GM06990 (cell line): Measurements from ENCODE around the gene PM20D2.

Experiments
- DNase-seq: peaks from one replicate; pipeline ENCODE4 v3.0.0-alpha.2; 2011; ENCODE audit not compliant: insufficient read length; ENCODE audit errors: extremely low read depth
- H3K27me3 ChIP-seq: replicated peaks from 2 replicates; pipeline ENCODE4 v1.6.0; 2011; ENCODE audit warnings: low read length; ENCODE audit not compliant: control insufficient read depth, insufficient read depth
- H3K36me3 ChIP-seq: 2 replicates; pipeline ENCODE4 v1.5.1; 2011; ENCODE audit warnings: low read length; ENCODE audit not compliant: control insufficient read depth, insufficient read depth
- H3K4me3 ChIP-seq: replicated peaks from 2 replicates; pipeline ENCODE4 v1.5.1; 2011; ENCODE audit warnings: low read depth, mild to moderate bottlenecking, control low read depth, low read length
- CTCF ChIP-seq: IDR thresholded peaks from 2 replicates; pipeline ENCODE4 v1.5.1; 2011; ENCODE audit warnings: low read length, control low read depth, mild to moderate bottlenecking, inconsistent platforms; ENCODE audit not compliant: insufficient read depth, poor library complexity, severe bottlenecking

Gene PM20D2

GRCh38 chr6:89198235-89198634 is 52.4 kb downstream of the PM20D2 start:
- Histone ChIP-seq H3K27me3 (no peaks in the 10 kb centered on the region; the same call in none of the 2 replicates), H3K4me3 (no peak overlapping the region), H3K36me3 (no peaks in the 10 kb centered on the region)
- no peak for DNase-seq
- TF ChIP-seq CTCF, result no peak

GRCh38 chr6:89199579-89199978 is 53.7 kb downstream of the PM20D2 start:
- Histone ChIP-seq H3K27me3 (no peaks in the 10 kb centered on the region; the same call in none of the 2 replicates), H3K4me3 (no peak overlapping the region), H3K36me3 (no peaks in the 10 kb centered on the region)
- no peak for DNase-seq
- TF ChIP-seq CTCF, result no peak

- no peak for TF ChIP-seq CTCF
- no peaks in the 10 kb centered on the region; the same call in none of the 2 replicates for H3K27me3 ChIP-seq
Measured at GRCh38 chr6:89200706-89201215, 54.9 kb downstream of the PM20D2 start.

GRCh38 chr6:89204096-89204495 is 58.2 kb downstream of the PM20D2 start:
- Histone ChIP-seq H3K36me3 (no peaks in the 10 kb centered on the region), H3K27me3 (no peaks in the 10 kb centered on the region), H3K4me3 (no peak overlapping the region)
- DNase-seq, result no peak
- TF ChIP-seq CTCF, result no peak

More at GRCh38 chr6:89200706-89201215, 54.9 kb downstream of the PM20D2 start:
- Histone ChIP-seq H3K4me3 (no peak overlapping the region), H3K36me3 (no peaks in the 10 kb centered on the region)
- DNase-seq, result no peak

GRCh38 chr6:89205819-89206218 is 60.0 kb downstream of the PM20D2 start:
- no peak for TF ChIP-seq CTCF
- Histone ChIP-seq H3K27me3 (no peaks in the 10 kb centered on the region), H3K36me3 (no peaks in the 10 kb centered on the region), H3K4me3 (no peak overlapping the region)
- no peak for DNase-seq

GRCh38 chr6:89208551-89208950 is 62.7 kb downstream of the PM20D2 start:
- H3K27me3 ChIP-seq, result no peaks in the 10 kb centered on the region
- DNase-seq, result no peak
- TF ChIP-seq CTCF, result no peak
- H3K36me3 ChIP-seq, result no peaks in the 10 kb centered on the region
- no peak overlapping the region for H3K4me3 ChIP-seq
